Measurements from ENCODE around the gene POU6F2. TPM values are rescaled to one million over a fixed set of nuclear protein-coding genes. Genes with fewer than 3 reads are reported as not detected.

The POU6F2 gene
- total and polyA plus RNA-seq, 2 of the 4 experiments (the other 2 are of a cell fraction) = not detected

GRCh38 chr7:39421251-39421650 is 443.5 kb downstream of the POU6F2 start:
- Histone ChIP-seq H3K9me3 (ENCODE audit: control insufficient read depth, insufficient read depth, low read length) (no peaks in the 10 kb centered on the region), H4K8ac (ENCODE audit: low read depth in 2 of 2, low read length in 2 of 2) (no peak overlapping the region), H3K18ac (ENCODE audit: low read depth, low read length) (no peak overlapping the region), H3K4me1 (ENCODE audit: control insufficient read depth, insufficient read depth, low read length) (no peaks in the 10 kb centered on the region), H2BK20ac (ENCODE audit: low read depth, low read length) (no peak overlapping the region), H3K4me2 (ENCODE audit: low read depth, low read length) (no peak overlapping the region), H2BK120ac (ENCODE audit: low read depth, low read length) (no peak overlapping the region), H3K36me3 (ENCODE audit: control insufficient read depth, insufficient read depth, low read length) (no peaks in the 10 kb centered on the region), H2BK15ac (ENCODE audit: low read depth, low read length) (no peak overlapping the region), H2BK5ac (ENCODE audit: low read depth, low read length, poor library complexity, severe bottlenecking) (no peak overlapping the region), H3K4me3 (ENCODE audit: insufficient read depth, low read depth, low read length) (no peak overlapping the region), H2AK9ac (replicated peaks; ENCODE audit: low read depth, low read length, poor library complexity) (no peak overlapping the region), H3K56ac (ENCODE audit: extremely low read depth, insufficient read depth, low read length) (no peak overlapping the region), H3K27me3 (ENCODE audit: control insufficient read depth, insufficient read depth, low read length) (no peaks in the 10 kb centered on the region), H3K23ac (ENCODE audit: low read depth, low read length) (no peak overlapping the region), H3K14ac (replicated peaks; ENCODE audit: low read depth, low read length) (no peak overlapping the region), H3K4ac (ENCODE audit: low read depth, low read length) (no peak overlapping the region), H4K5ac (ENCODE audit: low read depth, low read length) (no peak overlapping the region), H4K20me1 (ENCODE audit: insufficient read depth, low read length) (no peaks in the 10 kb centered on the region), H3K27ac (ENCODE audit: insufficient read depth, low read length) (no peak overlapping the region), H3K9me1 (ENCODE audit: insufficient read depth, low read length) (no peaks in the 10 kb centered on the region), H2AK5ac (ENCODE audit: low read depth, low read length) (no peak overlapping the region), H3K79me1 (ENCODE audit: low read depth in 1 of 2, low read length in 2 of 2) (no peaks in the 10 kb centered on the region), H4K91ac (ENCODE audit: insufficient read depth, low read depth, low read length) (no peak overlapping the region), H2AFZ (replicated peaks; ENCODE audit: low read length, poor library complexity) (no peak overlapping the region), H3K9ac (ENCODE audit: low read depth, low read length) (no peak overlapping the region)
- no CpG with 5 or more reads among the region's 2 CpGs for WGBS, 2 experiments (ENCODE audit: extremely low coverage in 2 of 2, insufficient read length in 1 of 2)
- intact Hi-C loops (cut with micrococcal nuclease) (no loop called here), in situ Hi-C loops (cut with MboI; ENCODE audit: low sequenced_read_pairs) (no loop called here), dilution Hi-C loops (cut with HindIII; ENCODE audit: low sequenced_read_pairs, unreplicated experiment) (no loop called here)
- no peak for DNase-seq
- POLR2A ChIA-PET (ENCODE audit: unreplicated experiment) = no interaction called here
- BruUV-seq (replicated peaks) = no TSS peak
- TF ChIP-seq SMC3 (IDR thresholded peaks at IDR 0.05; ENCODE audit: low read depth, low read length) (no peak), MXI1 (IDR thresholded peaks at IDR 0.05; ENCODE audit: borderline replicate concordance, low read depth, low read length) (no peak), BHLHE40 (IDR thresholded peaks at IDR 0.05; ENCODE audit: low read depth, low read length) (no peak), MAFK (IDR thresholded peaks at IDR 0.05; ENCODE audit: low read depth, low read length) (no peak)
- no peak for ATAC-seq (ENCODE audit: low read depth)
- CTCF ChIA-PET = no interaction called here

Measured in IMR-90 (cell line).